IgD-negative memory B cell (primary cell): ENCODE measurements around the gene SPAG16. TPM values are rescaled to one million over a fixed set of nuclear protein-coding genes. Genes with fewer than 3 reads are reported as not detected.

Experiments
- H3K27ac Mint-ChIP-seq, 3 donors: one replicate each; pipeline ENCODE4 v1.8.0; 2020 to 2022; ENCODE audit warnings: mild to moderate bottlenecking in 3 of 3, mixed read lengths in 3 of 3, moderate library complexity in 1 of 3
- H3K27me3 Mint-ChIP-seq: one replicate; pipeline ENCODE4 v1.8.0; 2021; ENCODE audit warnings: mixed read lengths
- H3K36me3 Mint-ChIP-seq: one replicate; pipeline ENCODE4 v1.8.0; 2020; ENCODE audit warnings: mild to moderate bottlenecking, mixed read lengths
- H3K4me1 Mint-ChIP-seq, 3 donors: one replicate each; pipeline ENCODE4 v1.8.0; 2020 to 2022; ENCODE audit warnings: mixed read lengths in 3 of 3, mild to moderate bottlenecking in 1 of 3
- H3K4me3 Mint-ChIP-seq, 4 donors: one replicate each; pipeline ENCODE4 v1.8.0; 2020 to 2022; ENCODE audit warnings: mild to moderate bottlenecking in 4 of 4, mixed read lengths in 4 of 4, moderate library complexity in 3 of 4
- H3K9me3 Mint-ChIP-seq, 3 donors: one replicate each; pipeline ENCODE4 v1.8.0; 2020 to 2021; ENCODE audit warnings: mixed read lengths in 3 of 3, mild to moderate bottlenecking in 1 of 3
- polyA plus RNA-seq: library from polyadenylated mRNA; unstranded; fragments of 300-500 nt; fragmentation: Illumina TruSeq; gene quantifications from one replicate; pipeline ENCODE4 v1.2.3, GENCODE V29; 2021

Gene SPAG16
- polyA plus RNA-seq, 1 donor from 2014 or later, result 9.1 TPM

GRCh38 chr2:214006601-214007000 is 722.3 kb downstream of the SPAG16 start:
- Mint-ChIP-seq H3K27ac (no peak overlapping the region), H3K36me3 (no peaks in the 10 kb centered on the region), H3K27me3 (no peaks in the 10 kb centered on the region), H3K4me3 (no peak overlapping the region), H3K4me1 (no peaks in the 10 kb centered on the region), H3K9me3 (peaks cover 0 to 3% (median 0%) of the 10 kb centered on the region in 3 donors)

DNA sequence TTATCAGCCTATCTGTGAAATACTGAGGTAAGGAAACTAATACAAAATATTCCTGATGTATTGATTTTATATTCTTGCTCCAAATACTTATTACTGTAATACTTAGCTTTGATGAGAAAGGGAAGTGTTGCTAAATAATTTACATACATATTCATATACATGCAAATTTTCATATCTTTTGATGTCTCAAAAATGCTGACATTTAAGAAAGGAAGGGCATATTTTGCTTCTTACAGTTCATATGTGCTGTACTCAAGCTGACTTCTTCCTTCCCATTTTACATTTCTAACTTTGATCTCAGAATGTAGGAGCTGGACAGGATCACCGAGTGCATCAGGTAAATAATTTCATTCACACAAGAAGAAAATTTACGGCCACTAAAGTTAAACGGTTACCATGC is 727.4 kb downstream of the SPAG16 start:
- Mint-ChIP-seq H3K9me3 (peaks cover 0 to 13% (median 3%) of the 10 kb centered on the region in 3 donors), H3K27me3 (no peaks in the 10 kb centered on the region), H3K4me3 (no peak overlapping the region), H3K4me1 (no peaks in the 10 kb centered on the region), H3K36me3 (no peaks in the 10 kb centered on the region), H3K27ac (no peak overlapping the region)

DNA sequence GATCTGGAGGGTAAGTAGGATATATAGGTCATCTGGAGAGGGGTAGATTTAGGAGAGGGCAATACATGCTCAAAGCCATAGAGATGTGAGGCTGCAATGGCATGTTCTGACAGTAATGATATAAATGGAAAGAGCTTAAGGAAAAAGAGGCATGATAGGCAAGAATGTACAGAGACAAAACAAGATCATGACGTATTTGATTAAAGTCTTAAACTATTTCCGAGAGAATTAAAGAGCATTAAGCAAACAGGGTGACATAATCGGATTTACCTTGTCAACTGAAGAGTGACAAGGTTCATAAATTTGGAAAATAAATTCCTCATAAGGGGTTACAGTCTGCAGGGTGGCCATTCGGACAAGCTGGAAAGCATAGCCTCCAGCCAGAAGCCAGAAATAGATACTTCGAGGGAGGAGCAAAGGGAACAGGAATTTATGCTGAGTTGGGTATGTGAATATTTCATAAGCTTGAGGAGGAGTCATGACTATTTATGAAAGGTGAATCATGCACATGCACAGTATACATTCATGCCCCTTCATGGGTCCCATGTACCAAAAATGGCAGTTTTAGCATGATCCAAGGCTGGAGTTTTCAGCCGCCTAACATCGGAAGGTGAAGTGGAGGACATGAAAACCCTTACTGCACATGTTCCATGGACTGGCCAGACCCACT is 730.4 kb downstream of the SPAG16 start:
- H3K27ac Mint-ChIP-seq, result no peak overlapping the region
- H3K9me3 Mint-ChIP-seq, result peaks cover 0 to 13% (median under 1%) of the 10 kb centered on the region in 3 donors
- H3K36me3 Mint-ChIP-seq, result no peaks in the 10 kb centered on the region
- H3K4me3 Mint-ChIP-seq, result no peak overlapping the region
- H3K27me3 Mint-ChIP-seq, result no peaks in the 10 kb centered on the region
- H3K4me1 Mint-ChIP-seq, result no peaks in the 10 kb centered on the region

GRCh38 chr2:214019229-214019972 is 735.1 kb downstream of the SPAG16 start:
- Mint-ChIP-seq H3K9me3 (peaks cover 0 to 11% (median 1%) of the 10 kb centered on the region in 3 donors), H3K27ac (no peak overlapping the region), H3K4me1 (no peaks in the 10 kb centered on the region), H3K36me3 (no peaks in the 10 kb centered on the region), H3K27me3 (no peaks in the 10 kb centered on the region), H3K4me3 (no peak overlapping the region)

GRCh38 chr2:214019973-214020345 is 735.7 kb downstream of the SPAG16 start:
- Mint-ChIP-seq H3K36me3 (no peaks in the 10 kb centered on the region), H3K27me3 (no peaks in the 10 kb centered on the region), H3K27ac (no peak overlapping the region), H3K9me3 (peaks cover 0 to 5% (median 1%) of the 10 kb centered on the region in 3 donors), H3K4me1 (no peaks in the 10 kb centered on the region), H3K4me3 (no peak overlapping the region)

DNA sequence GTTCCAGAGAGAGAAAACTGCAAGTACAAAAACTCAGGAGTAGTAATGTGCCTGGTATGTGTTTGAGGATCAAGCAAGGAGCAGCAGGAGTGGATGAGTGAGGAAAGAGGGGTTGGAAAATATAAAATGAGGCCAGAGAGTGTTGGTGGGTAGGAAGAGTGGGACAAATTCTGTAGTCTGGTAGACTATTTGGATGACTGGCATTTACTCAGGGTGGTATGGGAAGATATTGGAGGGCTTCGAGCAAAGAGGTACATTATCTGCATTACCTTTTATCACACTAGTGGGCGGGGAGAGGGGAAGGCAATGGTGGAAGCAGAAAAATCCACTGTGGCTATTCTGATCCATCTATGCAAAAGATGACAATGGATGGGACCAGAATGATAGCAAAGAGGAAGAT is 744.9 kb downstream of the SPAG16 start:
- H3K4me1 Mint-ChIP-seq, result no peaks in the 10 kb centered on the region
- H3K4me3 Mint-ChIP-seq, result no peak overlapping the region
- no peaks in the 10 kb centered on the region for H3K36me3 Mint-ChIP-seq
- H3K9me3 Mint-ChIP-seq, result no peaks in the 10 kb centered on the region
- no peak overlapping the region for H3K27ac Mint-ChIP-seq
- no peaks in the 10 kb centered on the region for H3K27me3 Mint-ChIP-seq

DNA sequence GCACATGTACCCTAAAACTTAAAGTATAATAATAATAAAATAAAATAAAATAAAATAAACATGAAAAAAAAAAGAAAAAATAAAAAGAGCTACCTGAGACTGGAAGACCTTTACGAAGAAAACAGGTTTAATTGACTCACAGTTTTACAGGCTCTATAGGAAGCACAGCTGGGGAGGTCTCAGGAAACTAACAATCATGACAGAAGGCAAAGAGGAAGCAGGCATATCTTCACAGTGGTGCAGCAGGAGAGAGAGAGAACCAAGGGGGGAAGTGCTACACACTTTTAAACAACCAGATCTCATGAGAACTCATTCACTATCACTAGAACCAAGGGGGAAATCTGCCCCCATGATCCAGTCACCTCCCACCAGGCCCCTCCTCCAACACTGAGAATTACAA is 747.3 kb downstream of the SPAG16 start:
- H3K27ac Mint-ChIP-seq, result peak overlapping the region in 1 of 3 donors; percentile 18

GRCh38 chr2:214034417-214034816 is 750.2 kb downstream of the SPAG16 start:
- no peak overlapping the region for H3K4me3 Mint-ChIP-seq
- H3K9me3 Mint-ChIP-seq, result no peaks in the 10 kb centered on the region

More for the DNA sequence above, 747.3 kb downstream of the SPAG16 start:
- Mint-ChIP-seq H3K4me1 (no peaks in the 10 kb centered on the region), H3K9me3 (no peaks in the 10 kb centered on the region), H3K36me3 (no peaks in the 10 kb centered on the region), H3K27me3 (no peaks in the 10 kb centered on the region), H3K4me3 (no peak overlapping the region)

GRCh38 chr2:214035091-214035852 is 751.0 kb downstream of the SPAG16 start:
- H3K27me3 Mint-ChIP-seq, result no peaks in the 10 kb centered on the region
- H3K27ac Mint-ChIP-seq, result no peak overlapping the region
- peaks cover 0 to 4% (median 4%) of the 10 kb centered on the region in 3 donors for H3K9me3 Mint-ChIP-seq
- H3K4me1 Mint-ChIP-seq, result no peaks in the 10 kb centered on the region
- no peaks in the 10 kb centered on the region for H3K36me3 Mint-ChIP-seq
- no peak overlapping the region for H3K4me3 Mint-ChIP-seq

More at GRCh38 chr2:214034417-214034816, 750.2 kb downstream of the SPAG16 start:
- no peaks in the 10 kb centered on the region for H3K27me3 Mint-ChIP-seq
- H3K36me3 Mint-ChIP-seq, result no peaks in the 10 kb centered on the region
- no peak overlapping the region for H3K27ac Mint-ChIP-seq
- no peaks in the 10 kb centered on the region for H3K4me1 Mint-ChIP-seq

DNA sequence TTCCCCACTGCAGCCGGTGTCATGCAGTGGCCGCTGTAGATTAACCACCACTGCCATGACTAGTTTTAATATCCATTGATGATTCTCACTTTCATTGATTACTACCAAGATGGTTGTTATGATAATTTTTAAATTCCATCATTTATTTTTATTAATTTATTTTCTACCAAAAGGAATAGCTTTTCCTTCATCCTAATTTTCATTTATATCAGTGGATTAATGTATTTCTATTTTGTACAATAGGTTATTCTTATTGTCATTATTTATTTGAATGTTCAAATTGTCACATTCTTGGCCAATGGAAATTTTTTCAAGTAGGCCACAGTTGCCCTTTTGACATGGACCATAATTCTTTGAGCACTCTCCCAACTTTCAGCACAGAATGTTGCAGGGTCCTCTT is 751.7 kb downstream of the SPAG16 start:
- Mint-ChIP-seq H3K9me3 (peaks cover 0 to 4% (median 4%) of the 10 kb centered on the region in 3 donors), H3K4me1 (no peaks in the 10 kb centered on the region), H3K4me3 (no peak overlapping the region), H3K27me3 (no peaks in the 10 kb centered on the region), H3K27ac (no peak overlapping the region), H3K36me3 (no peaks in the 10 kb centered on the region)

- no peaks in the 10 kb centered on the region for H3K27me3 Mint-ChIP-seq
Observed at GRCh38 chr2:214038186-214038585, 753.9 kb downstream of the SPAG16 start.

DNA sequence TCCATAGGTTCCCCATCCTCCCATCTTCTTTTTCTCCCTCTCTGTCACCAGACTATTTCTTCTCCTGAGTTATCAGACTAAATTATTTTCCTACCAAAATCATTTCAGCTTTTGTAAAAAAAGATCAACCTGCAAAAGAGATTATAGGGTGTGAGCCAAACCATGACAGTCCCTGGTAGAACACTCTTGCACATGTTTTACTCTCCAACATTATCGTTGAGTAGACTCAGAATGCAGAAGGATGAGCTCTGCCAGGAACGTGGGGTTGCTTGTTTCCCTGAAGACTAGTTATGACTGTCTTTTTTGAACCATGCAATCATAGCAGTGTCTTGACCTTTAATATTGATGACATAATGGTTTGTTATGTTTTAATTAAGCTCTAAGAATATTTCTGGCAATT is 766.5 kb downstream of the SPAG16 start:
- H3K27ac Mint-ChIP-seq, result no peak overlapping the region
- H3K4me3 Mint-ChIP-seq, result no peak overlapping the region
- H3K36me3 Mint-ChIP-seq, result peaks cover 1% of the 10 kb centered on the region
- H3K27me3 Mint-ChIP-seq, result no peaks in the 10 kb centered on the region
- no peaks in the 10 kb centered on the region for H3K4me1 Mint-ChIP-seq
- H3K9me3 Mint-ChIP-seq, result peaks cover 4 to 8% (median 5%) of the 10 kb centered on the region in 3 donors

More at GRCh38 chr2:214038186-214038585, 753.9 kb downstream of the SPAG16 start:
- Mint-ChIP-seq H3K4me3 (no peak overlapping the region), H3K4me1 (no peaks in the 10 kb centered on the region), H3K27ac (no peak overlapping the region), H3K9me3 (peaks cover 2 to 10% (median 9%) of the 10 kb centered on the region in 3 donors), H3K36me3 (no peaks in the 10 kb centered on the region)

- no peaks in the 10 kb centered on the region for H3K4me1 Mint-ChIP-seq
- H3K27ac Mint-ChIP-seq, result no peak overlapping the region
- H3K27me3 Mint-ChIP-seq, result no peaks in the 10 kb centered on the region
- peaks cover 0 to 2% (median 0%) of the 10 kb centered on the region in 3 donors for H3K9me3 Mint-ChIP-seq
- peaks cover 1% of the 10 kb centered on the region for H3K36me3 Mint-ChIP-seq
- no peak overlapping the region for H3K4me3 Mint-ChIP-seq
Observed at GRCh38 chr2:214051585-214051984, 767.3 kb downstream of the SPAG16 start.

DNA sequence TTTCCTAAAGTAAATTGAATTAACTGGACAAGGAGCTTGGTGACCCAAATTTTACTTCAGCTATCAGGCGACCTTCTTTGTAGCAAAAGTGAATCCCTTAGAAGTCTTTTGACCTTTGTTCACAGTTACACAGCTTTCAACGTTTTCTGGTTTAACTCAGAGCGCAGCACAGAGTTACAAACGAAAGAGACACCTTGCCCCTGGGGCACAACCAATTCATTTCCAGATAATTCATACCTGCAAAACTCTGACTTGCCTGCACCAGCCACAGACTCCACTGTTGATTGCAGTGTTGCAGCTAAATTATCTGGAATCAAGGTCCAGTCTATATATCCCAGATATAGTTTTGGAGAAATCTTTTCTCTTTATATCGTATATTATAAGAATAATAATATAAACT is 768.0 kb downstream of the SPAG16 start:
- peaks cover 0 to 2% (median 0%) of the 10 kb centered on the region in 3 donors for H3K9me3 Mint-ChIP-seq
- H3K27ac Mint-ChIP-seq, result no peak overlapping the region

GRCh38 chr2:214057986-214058385 is 773.7 kb downstream of the SPAG16 start:
- H3K27me3 Mint-ChIP-seq, result no peaks in the 10 kb centered on the region
- no peaks in the 10 kb centered on the region for H3K4me1 Mint-ChIP-seq
- H3K36me3 Mint-ChIP-seq, result no peaks in the 10 kb centered on the region
- no peak overlapping the region for H3K4me3 Mint-ChIP-seq
- no peaks in the 10 kb centered on the region for H3K9me3 Mint-ChIP-seq
- H3K27ac Mint-ChIP-seq, result no peak overlapping the region

More for the DNA sequence above, 768.0 kb downstream of the SPAG16 start:
- Mint-ChIP-seq H3K4me1 (no peaks in the 10 kb centered on the region), H3K36me3 (peaks cover 1% of the 10 kb centered on the region), H3K27me3 (no peaks in the 10 kb centered on the region), H3K4me3 (no peak overlapping the region)
